Cardiac muscle cell (in vitro differentiated cells and primary cell): Measurements from ENCODE around the gene NMB. TPM values are rescaled to one million over a fixed set of nuclear protein-coding genes. Genes with fewer than 3 reads are reported as not detected.

ENCODE experiments used
- DNase-seq, 2 donors: peaks; one replicate each; pipeline versions ENCODE4 v3.0.0 to v3.0.0-alpha.2; 2010 to 2017; ENCODE audit warnings: low read depth in 1 of 2, low spot score in 1 of 2
- H3K27ac ChIP-seq: fragments of 200-600 bp; sonication (generic); 2 replicates; pipeline ENCODE4 v1.5.1; 2016
- H3K27me3 ChIP-seq: fragments of 200-600 bp; sonication (generic); 2 replicates; pipeline ENCODE4 v1.6.0; 2016; ENCODE audit warnings: control low read depth
- H3K36me3 ChIP-seq: fragments of 200-600 bp; sonication (generic); 2 replicates; pipeline ENCODE4 v1.5.1; 2016; ENCODE audit warnings: control low read depth
- H3K4me1 ChIP-seq: fragments of 200-600 bp; sonication (generic); 2 replicates; pipeline ENCODE4 v1.8.1; 2017; ENCODE audit warnings: low read depth, mild to moderate bottlenecking, mixed run types
- H3K4me3 ChIP-seq: fragments of 200-600 bp; sonication (generic); 2 replicates; pipeline ENCODE4 v1.5.1; 2016; ENCODE audit warnings: mild to moderate bottlenecking
- H3K9me3 ChIP-seq: fragments of 200-600 bp; sonication (generic); 2 replicates; pipeline ENCODE4 v1.5.1; 2017; ENCODE audit warnings: low read depth, mild to moderate bottlenecking, control low read depth
- CTCF ChIP-seq: IDR thresholded peaks from 2 replicates; pipeline ENCODE4 v1.5.1; 2012; ENCODE audit warnings: low read depth, mild to moderate bottlenecking, low read length
- polyA plus RNA-seq: library from polyadenylated mRNA; unstranded; fragments of >200 nt; fragmentation: Nextera tagmentation; extraction: Ambion mirVana; gene quantifications from 2 replicates; pipeline ENCODE4 v1.2.1, GENCODE V29; 2016
- total RNA-seq: library from RNA; depleted of rRNA; stranded (reverse); fragments of >200 nt; gene quantifications from 2 replicates; pipeline ENCODE4 v1.2.3, GENCODE V29; 2016

NMB gene
- total and polyA plus RNA-seq, 2 experiments from 2014 or later = 4.1 to 9.0 TPM

- Histone ChIP-seq H3K36me3 (peaks cover 15% of the 10 kb centered on the region), H3K4me1 (no peaks in the 10 kb centered on the region), H3K9me3 (peaks cover 2% of the 10 kb centered on the region), H3K27ac (no peak overlapping the region), H3K27me3 (no peaks in the 10 kb centered on the region), H3K4me3 (no peak overlapping the region)
- no peak for TF ChIP-seq CTCF
- no peak for DNase-seq
Measured at GRCh38 chr15:84624359-84624758, 33.6 kb downstream of the NMB start.

- Histone ChIP-seq H3K27ac (no peak overlapping the region), H3K27me3 (no peaks in the 10 kb centered on the region), H3K4me3 (no peak overlapping the region), H3K9me3 (peaks cover 2% of the 10 kb centered on the region), H3K36me3 (peaks cover 15% of the 10 kb centered on the region), H3K4me1 (no peaks in the 10 kb centered on the region)
- no peak for DNase-seq
- no peak for TF ChIP-seq CTCF
Measured at GRCh38 chr15:84621358-84621979, 36.5 kb downstream of the NMB start.

- H3K4me3 ChIP-seq = no peak overlapping the region
Measured at GRCh38 chr15:84620626-84621025, 37.4 kb downstream of the NMB start.

GRCh38 chr15:84616235-84616634, 41.8 kb downstream of the NMB start:
- no peak for TF ChIP-seq CTCF
- no peaks in the 10 kb centered on the region for H3K27me3 ChIP-seq

More at GRCh38 chr15:84620626-84621025, 37.4 kb downstream of the NMB start:
- Histone ChIP-seq H3K27me3 (no peaks in the 10 kb centered on the region), H3K4me1 (no peaks in the 10 kb centered on the region), H3K27ac (no peak overlapping the region), H3K9me3 (peaks cover 2% of the 10 kb centered on the region), H3K36me3 (peaks cover 15% of the 10 kb centered on the region)
- TF ChIP-seq CTCF = no peak
- no peak for DNase-seq

GRCh38 chr15:84611631-84612030, 46.4 kb downstream of the NMB start:
- no peak for TF ChIP-seq CTCF
- Histone ChIP-seq H3K27ac (no peak overlapping the region), H3K27me3 (no peaks in the 10 kb centered on the region), H3K36me3 (peaks cover under 1% of the 10 kb centered on the region), H3K4me3 (no peak overlapping the region), H3K4me1 (no peaks in the 10 kb centered on the region), H3K9me3 (no peaks in the 10 kb centered on the region)
- DNase-seq = no peak

More at GRCh38 chr15:84616235-84616634, 41.8 kb downstream of the NMB start:
- Histone ChIP-seq H3K9me3 (no peaks in the 10 kb centered on the region), H3K4me3 (no peak overlapping the region), H3K4me1 (no peaks in the 10 kb centered on the region), H3K36me3 (peaks cover 8% of the 10 kb centered on the region), H3K27ac (no peak overlapping the region)
- no peak for DNase-seq
